ENCODE measurements around the gene TMEM107.

TMEM107 gene

DNA sequence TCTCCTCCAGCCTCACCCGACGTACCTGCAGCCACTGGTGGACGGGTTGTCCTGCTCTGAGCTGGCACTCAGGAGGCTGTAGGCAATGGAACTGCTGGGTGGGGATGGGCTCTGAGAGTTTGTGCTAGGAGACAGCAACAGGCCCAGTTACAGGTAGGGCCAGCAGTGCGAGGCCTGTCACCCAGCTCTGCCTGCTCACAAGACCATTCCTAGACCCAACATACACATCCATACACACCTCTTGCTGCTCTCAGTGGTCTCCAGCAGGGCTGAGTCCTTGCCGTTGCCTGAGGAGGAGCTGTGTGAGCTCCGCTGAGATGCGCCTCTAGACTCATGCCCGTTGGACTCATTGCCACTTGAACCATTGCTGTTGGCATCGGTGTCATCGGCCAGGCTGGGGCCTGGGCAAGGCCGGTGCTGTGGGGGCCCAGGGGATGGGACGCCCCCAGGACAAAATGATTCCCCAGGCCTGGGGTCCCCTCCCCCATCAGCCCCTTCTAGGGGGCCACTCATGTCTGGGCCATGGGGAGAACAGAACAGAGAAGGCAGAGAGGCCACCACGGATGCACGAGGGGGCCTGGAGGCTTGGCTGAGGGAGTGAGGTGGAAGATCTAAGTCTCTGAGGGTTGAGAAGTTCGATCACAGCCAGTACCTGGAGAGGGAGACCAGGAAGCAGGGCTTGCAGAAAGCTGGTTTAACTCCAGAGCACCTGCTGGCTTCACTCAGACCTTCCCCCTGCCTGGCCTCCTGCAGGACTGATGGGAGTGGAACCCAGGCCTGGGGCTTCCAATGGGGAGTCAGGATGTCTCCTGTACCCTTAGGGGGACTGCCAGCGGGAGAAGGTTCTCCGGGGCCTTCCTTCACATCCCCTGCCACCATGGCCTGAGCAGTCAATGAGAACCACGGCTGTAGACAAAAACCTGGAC lies 25.7 kb downstream of the TMEM107 start:
- DNase-seq (ENCODE audit: low read depth in 2 of 2), result no peak

DNA sequence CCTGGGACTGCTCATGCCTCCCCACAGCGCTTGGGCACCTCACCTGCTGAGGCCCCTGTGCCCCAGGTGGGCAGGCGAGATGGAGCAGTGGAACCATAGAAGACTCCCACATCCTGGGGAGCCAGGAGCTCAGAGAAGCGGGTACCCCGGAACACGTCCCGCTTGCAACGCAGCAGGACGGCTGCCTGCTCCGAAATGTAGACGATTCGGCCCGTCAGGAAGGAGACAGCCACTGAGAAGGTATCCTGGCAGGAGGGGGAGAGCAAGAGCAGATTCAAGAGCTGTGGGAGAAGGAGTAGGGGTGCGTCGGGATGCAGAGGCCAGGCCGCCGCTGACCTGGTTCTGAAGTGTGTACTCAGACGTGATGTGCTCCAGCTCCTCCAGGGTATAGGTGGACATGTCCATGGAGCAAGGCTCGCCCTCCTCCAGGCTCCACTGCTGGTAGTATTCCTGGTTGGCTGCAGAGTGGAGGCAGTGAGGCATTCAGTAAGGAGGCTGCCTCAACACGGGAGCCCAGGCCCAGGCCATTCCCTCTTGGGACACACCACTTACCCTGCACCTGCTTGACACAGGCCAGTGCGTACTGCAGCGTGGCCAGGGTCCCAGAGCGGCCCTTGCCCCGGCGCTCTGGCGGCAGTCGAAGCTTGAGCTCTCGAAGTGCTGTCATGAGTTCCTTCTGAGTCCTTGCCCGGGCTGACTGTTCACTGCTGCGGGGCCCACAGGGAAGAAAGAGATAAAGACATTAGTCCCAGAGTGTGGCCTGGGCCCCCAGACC lies 26.6 kb downstream of the TMEM107 start:
- DNase-seq (ENCODE audit: low read depth in 2 of 2), result no peak

DNA sequence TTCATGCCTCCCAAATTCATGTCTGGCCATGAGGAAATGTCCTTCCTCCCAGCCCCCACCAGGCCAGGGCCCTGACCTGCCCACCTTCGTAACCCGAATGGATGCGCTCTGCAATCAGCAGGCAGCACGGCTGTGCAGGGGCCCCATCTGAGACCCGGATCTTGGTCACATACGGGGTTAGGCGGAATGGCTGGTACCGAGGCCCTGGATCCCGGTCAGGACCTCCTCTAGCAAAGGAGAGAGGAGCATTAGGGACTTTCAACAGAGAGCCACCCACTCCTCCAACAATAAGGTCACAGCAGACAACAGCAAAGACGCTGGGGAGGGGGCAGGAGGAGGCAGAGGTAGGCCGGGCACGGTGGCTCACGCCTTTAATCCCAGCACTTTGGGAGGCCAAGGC lies 27.6 kb downstream of the TMEM107 start:
- DNase-seq (ENCODE audit: low read depth in 2 of 2), result no peak

DNA sequence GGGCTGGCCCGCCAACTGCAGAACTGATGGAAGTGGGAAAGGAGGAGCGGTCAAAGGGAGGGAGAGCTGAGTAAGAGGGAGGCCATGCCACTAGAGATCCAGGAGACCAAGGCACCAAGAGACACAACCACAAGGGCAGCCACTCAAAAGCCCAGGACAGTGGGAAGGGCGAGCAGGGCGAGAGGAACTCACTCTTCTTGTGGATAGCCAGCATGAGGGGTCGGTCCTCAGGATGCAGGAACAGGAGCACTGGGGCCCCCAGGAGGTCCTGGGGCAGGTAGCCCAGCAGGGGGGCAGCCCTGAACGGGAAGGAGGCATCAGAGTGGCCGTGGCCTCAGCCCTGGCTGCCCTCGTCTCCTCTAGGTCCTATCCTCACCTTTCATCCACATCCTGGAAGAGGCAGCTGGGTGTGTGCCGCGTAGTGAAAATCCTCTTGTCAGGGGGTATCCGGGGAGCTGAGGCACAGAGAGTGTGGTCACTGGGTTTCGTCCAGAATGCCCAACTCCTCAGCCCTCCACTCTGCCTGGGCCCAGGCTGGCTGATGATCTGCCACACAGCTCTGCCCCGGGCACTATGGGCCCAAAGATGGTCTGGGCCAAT lies 28.3 kb downstream of the TMEM107 start:
- no peak for DNase-seq (ENCODE audit: low read depth in 2 of 2)

DNA sequence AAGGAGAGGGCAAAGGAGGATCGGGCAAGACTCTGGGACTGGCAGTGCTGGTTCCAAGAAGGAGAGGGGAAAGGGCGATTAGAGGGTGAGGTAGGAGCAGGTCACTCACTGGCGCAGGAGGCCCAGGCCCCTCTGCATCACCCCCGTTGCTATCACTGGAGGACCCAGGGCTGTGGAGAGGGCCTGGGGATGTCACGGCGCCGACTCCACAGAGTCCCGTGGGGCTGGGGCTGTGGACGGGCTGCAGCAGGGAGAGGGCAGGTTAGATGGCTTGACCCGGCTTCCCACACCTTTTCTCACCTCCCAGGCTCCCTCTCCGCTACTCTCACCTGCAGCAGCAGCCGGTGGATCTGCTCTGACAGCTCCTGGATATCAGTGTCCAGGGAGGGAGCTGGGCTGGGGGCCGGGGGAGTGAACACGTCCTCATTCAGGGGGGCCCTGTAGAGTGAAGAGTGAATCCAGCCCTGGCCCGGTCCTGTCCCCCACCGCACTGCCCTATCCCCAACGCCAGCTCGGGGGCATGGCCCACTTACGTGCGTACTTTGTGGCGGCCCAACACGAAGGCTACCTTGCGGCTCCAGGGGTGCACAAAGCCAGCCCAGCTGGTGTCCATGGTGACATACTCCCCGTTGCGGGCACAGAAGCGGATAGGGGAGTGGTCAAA lies 28.9 kb downstream of the TMEM107 start:
- no peak for DNase-seq (ENCODE audit: low read depth in 2 of 2)

DNA sequence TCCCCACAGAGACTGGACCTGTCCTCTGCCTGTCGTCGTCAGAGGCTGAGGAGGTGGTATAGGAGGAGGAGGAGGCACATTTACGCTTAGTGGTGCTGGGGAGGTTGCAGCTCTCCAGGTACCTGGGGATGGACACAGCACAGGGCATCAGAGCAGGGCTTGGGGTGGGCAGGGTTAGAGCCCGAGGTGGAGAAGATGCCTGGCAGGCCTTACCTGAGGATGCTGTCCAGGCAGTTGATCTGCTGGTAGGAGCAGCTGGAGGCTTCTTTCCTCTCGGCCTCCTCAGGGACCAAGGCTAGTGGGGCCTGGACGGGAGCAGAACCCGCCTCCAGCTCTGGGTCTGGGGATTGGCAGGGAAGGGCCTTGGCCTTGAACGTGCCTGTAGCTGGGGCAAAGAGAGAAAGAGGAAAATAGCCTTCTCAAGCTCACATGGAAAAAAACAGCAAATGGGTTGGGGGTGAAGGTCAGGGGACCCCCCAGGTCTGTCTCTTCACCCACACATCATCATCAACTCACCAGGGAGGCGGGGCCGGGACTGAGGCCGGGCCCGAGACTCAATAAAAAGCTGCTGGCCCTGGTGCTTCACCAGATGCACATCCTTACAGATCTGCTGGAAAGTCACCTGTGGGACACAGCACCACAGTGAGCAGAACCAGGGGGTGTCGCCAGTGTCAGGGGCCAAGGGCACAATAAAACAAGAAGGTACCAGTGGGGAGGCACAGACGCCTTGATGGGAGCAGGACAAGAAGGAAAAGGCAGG lies 29.6 kb downstream of the TMEM107 start:
- no peak for DNase-seq (ENCODE audit: low read depth in 2 of 2)

DNA sequence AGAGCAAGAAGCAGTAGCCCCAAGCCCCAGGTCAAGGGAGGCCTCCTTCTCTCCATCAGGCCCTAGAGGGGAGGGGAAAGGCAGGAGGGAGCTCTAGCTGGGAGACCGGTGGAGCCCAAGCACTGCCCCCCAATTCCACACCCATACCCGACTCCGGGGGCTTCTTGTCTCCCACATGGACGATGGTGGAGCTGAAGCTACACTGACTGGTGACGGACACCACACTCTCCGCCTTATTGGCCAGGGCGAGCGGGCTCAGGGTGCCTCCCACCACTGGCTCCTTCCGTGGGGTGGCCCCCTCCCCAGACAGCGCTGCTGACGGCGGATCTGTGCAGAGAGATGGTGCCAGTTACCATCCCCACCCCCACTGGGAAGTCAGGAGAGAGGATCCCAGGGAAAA lies 30.4 kb downstream of the TMEM107 start:
- DNase-seq (ENCODE audit: low read depth in 2 of 2), result no peak

DNA sequence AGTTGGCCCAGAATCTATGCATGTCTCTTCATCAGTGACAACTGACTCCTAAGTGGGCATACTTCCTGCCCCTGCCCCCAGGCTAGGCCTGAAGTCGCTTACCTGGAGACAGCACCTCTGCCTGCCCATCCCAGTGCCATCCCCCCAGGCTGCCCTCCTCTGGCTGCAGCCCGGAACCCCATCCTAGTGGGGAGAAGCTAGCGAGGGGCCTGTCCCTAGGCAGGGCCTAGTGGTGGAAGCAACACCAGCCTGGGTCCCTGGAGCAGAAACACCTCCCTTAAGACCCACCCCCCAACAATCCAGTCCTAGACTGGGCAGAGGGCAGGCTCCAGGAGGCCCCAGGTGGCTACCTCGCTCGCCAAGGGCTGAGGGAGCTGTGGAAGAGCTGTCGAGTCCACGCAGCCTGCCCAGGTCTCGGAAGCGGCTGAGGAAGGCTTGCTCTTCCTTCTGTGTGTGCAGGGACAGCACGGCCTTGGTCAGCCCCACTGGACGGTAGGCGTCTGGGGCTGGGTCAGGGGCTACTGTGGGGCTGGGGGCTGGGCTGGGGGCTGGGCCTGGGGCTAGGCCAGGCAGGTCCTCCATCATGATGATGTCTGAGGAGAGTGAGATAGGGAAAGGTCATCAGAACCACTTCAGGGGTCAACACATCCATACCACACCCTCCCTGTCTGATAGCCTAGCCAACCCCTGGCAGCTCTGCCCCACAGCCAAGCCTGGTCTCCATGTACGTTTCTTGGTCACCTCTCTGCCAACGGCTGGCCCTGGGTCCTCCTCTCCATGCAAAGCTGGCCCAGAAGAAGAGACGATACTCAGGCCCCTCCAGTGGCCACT lies 31.6 kb downstream of the TMEM107 start:
- DNase-seq (ENCODE audit: low read depth in 2 of 2), result no peak

DNA sequence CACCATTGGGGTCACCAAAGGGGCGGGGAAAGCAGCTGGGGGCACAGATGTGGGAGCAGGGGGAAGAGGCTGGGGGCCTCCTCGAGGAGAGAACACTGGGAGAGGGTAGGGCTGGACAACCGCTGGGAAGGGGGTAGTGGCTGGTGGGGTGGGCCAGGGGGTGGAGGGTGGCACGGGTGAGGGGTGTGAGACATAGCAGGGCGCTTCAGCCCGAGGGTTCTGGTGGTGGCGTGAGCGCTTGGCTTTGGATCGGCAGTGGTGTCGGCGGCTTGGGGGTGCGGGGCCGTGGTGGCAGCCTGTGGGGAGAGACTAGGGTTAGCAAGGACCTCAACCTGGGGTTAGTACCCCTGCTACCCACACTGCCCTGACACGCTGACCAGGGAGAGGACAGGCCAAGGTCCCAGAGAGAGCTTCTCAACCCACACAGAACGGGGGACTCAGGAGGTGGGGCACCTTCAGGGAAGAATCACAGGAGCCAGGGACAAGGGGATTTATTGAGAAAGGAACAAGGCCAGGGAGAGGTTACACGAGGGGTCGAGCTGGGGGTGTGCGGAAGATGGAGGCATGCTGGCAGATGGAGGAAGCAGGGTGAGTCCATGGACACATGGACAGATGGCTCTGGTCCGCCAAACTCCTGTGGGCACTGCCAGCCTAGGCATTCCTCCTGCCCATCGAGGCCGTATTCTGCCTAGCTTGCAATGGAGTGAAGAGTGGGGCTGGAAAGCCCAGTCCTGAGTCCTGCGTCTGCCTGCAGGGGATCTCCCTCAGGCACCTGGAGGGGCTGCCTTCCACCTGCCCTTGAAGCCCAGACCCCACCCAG lies 32.4 kb downstream of the TMEM107 start:
- DNase-seq (ENCODE audit: low read depth in 2 of 2), result no peak

DNA sequence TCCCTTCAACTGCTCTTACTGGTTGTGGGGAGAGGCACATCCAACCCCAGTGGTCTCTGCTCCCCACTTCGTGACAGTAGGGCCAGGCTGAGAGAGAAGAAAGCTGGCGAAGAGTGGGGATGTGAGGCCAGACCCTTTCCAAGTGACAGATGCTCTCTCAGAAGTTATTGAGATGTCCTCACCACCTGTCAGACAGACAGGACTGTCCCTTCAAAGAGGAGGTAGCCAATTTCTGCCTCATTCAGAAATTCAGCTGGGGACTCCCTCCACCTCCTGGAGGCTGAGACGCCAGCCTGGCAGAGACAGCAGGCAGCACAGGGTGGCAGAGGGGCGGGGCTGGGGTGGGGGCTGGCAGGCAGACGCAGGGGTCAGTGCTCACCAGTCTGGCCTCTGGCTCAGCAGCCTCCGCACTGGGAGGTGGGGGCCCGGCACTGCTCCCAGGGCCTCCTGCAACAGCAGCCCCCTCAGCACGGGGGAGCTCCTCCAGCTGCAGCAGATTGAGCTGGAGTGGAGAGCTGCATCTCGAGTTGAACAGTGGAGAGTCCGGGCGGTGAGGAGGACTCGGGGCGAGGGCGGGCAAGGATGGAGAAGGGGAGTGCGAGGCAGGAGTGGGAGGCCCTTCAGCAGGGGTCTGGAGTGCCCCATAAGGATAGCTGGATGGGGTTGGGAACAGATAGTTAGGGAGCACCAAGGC lies 33.1 kb downstream of the TMEM107 start:
- DNase-seq (ENCODE audit: low read depth in 2 of 2), result no peak

DNA sequence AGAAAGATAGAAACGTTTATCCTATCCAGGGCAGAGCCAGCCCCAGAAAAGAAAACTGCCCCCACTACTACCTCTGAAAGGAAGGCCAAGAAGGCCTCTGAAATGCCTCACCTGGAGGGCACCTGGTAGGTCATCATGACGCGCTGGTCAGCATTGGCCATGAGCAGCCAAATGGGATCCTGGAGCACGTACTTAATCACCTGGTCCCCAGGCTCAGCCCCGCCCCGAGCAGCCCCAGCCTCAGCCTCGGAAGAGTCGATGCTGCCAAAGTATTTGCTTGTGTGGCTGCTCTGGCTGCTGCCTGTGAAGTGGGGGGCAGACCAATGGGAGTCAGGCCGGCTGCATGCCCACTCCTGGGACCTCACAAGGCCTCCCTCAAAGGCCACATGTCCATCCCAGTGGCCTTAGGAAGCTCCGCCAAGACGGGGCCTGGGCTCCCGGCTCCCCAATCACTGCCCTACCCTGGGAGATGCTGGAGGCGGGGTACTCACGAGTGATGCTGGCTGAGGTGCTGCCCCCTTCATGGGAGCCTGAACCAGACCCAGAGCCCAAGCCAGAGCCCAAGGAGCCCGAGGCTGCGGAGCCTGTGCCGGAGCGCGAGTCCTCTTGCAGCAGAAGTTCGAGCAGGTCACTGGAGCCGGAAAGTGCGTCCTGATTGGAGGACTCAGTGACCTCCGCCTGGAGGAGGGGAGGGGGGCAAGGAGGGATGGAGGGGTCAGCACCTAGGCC lies 33.9 kb downstream of the TMEM107 start:
- no peak for DNase-seq (ENCODE audit: low read depth in 2 of 2)

DNA sequence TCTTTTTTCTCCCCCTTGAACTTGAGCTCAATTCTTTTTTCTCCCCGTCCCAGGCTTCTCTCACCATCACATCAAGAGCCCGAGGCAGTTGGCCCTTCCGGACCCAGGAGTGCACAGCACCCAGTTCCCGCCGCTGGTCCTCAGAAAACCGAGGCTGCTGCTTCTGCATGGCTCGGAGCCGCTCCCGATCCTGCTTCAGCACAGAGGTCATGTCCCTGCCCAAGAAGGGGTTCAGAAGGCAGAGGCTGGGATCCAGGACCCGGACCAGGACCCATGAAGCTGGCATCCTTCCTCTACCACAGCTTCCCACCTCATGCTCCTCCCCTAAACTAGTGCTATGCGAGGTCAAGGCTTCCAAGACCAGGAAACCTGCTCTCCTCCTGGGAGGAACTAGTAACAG lies 34.4 kb downstream of the TMEM107 start:
- no peak for DNase-seq (ENCODE audit: low read depth in 2 of 2)

DNA sequence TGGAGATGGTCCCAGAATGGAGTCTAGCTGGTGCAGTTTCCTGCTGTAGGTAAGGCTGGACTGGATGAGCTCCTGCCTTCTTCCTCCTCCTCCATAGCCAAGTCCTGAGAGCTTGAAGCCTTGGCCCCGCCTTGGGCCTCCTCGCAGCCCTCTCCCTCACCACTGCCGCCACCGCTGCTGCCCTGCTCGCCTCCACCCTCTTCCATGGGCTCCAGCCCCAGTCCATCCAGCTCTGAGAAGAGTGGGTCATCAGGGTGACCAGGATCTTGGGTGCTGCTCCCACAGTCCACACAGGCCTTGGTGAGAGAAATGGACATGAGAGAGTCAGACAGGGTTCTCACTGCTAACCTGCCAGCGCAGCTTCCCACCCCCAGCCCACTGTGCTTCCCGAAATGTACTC lies 35.1 kb downstream of the TMEM107 start:
- no peak for DNase-seq (ENCODE audit: low read depth in 2 of 2)

DNA sequence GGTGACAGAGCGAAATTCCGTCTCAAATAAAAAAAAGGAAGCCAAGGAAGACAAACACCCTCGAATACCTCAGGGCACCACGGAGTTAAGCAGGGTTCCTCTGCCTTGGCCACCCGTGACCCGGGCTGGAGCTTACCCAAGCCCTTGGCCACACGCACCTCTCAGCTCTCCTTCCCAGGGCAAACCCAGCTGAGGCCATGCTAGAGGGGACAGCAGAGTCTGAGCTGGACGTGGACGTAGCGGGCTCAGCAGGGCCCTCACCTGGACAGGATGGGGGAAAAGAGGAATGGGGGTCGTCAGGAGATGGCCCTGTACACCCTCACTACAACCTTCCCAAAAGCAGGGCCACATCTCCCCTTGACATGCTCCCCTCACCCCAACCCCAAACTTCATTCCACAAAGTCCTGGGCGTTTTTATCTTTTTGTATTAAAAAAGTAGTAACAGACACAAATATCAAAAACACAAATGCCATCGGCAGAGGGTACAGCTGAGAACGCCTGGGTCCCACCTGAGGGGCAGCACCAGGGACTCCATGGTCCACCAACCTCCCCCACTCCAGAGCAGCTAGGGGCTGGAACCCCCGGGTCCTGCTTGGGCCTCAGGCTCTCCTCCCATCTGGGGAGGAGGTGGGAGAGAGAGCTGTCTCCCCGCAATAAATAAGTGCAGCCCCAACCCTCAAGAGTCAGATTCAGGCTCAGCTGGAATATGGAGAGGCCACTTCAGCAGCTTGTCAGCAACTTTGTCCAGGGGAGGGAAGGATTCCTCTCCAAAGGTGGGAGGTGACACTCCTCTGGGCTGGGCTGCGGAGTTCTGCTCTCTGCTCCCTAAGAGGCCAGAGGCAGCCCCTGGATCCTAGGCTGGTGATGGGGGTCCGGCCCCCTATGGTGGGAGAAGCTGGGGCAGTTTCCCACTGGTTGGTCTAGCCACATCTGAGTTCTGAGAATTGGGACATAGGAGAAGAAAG lies 35.8 kb downstream of the TMEM107 start:
- no peak for DNase-seq (ENCODE audit: low read depth in 2 of 2)

DNA sequence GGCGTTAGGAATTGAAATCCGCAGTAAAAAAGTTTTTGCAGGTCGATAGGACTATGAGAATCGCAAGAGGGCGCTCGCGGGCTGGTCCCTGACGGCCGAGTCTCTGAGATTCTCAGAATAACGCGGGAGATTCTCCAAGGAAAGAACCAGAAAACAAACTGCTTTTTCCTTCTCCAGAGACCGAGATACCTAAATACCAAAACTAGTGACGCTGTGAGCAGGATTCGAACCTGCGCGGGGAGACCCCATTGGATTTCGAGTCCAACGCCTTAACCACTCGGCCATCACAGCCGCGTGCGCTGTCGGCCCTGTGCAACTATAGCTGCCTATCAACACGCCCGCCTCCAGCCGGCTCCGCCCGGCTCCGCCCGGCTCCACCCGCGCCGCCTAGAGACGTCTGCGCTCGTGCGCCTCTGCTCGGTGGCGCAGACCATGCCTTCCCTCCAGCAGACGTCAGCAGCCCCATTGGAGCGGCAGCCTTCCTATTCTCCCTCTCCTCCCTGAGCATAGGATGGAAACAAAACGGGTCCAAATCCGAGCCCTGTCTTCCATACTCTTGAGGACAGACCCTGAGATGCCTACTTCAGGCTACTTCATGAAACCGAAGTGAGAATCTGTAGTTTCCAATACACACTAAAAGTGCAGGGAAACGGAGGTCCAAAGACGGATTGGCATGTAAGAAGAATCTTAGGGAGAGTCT lies 37.4 kb downstream of the TMEM107 start:
- peak; percentile 96 for DNase-seq (ENCODE audit: low read depth in 2 of 2)

DNA sequence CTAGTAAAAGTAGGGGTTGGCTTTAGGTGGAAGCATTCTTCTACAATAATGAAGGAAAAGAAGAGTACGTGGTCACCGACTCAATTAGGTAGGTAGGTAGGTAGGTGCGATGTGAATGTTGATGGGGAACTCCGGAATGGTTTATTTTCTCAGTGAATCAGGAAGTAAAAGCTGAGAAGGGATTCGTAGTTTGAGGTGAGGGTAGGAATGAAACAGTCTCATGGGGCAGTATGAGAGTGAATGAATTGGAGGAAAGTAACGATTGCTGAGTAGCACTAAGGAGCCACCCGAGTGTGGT lies 37.9 kb downstream of the TMEM107 start:
- DNase-seq (ENCODE audit: low read depth in 2 of 2), result no peak

Data from stimulated activated CD4-positive, alpha-beta T cell treated with anti-CD3 and anti-CD28 coated beads, Interleukin-1b, Interleukin-23, amount 100 ng/mL, for 4 hours (primary cell).